HG02678 (cell line): ENCODE data around the gene IQCM.

Source experiments
- ATAC-seq: cut with Tn5 transposase; IDR thresholded peaks from one replicate; pipeline ENCODE4 v1.9.1; 2021; ENCODE audit warnings: mild to moderate bottlenecking, moderate library complexity; ENCODE audit not compliant: unreplicated experiment

Gene IQCM

DNA sequence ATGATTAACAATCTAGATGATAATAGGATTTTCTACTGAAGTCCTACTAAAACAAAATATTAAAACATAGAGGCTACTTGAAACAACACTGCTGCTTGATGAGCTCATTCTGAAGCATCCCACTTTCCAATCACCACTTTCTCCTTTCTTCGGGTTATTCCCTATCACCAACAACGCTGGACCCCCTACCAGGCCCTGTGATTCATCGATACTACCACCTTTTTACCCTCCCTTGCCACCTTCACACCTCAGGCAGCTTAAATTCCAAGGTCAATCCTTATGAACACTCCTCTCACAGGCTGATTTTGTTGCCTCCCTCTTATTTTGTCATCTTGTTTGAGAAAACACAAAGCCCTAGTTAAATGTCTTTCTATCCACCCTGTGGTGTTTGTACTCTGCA, 102.6 kb downstream of the IQCM start:
- no peak for ATAC-seq

DNA sequence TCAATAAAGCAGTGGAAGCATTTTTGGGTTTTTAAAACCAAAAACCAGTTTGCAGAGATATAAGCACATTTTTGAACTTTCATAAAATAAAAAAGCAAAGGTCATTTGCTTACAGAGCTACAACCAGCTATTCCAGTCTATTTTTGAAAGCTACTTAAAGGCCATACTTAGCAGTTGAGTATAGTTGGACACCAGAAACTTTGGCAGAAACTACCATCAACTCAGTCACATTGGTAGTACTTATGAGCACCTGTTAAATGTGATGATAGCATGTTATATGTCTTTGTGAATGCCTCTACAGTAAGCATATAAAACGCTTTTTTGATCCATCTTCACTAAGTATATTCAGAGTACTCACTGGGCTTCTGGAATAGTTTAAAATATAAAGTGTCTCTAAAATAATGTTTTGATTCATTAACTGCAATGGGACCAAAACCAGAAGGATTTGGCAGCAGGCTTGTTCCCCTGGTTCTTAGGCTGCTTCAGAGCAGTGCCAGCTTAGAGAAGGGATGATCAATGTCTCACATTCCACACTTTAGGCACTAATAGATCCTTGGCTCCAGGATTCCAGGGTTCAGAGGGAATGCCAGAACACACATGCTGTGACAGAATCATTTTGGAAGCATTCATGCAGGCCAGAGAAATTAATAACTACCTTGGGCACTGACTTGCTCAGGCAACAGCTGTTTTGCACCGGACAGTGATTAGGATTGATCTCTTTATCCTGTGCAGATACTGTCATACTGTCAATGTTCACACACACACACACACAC, 103.9 kb downstream of the IQCM start:
- ATAC-seq: no peak

DNA sequence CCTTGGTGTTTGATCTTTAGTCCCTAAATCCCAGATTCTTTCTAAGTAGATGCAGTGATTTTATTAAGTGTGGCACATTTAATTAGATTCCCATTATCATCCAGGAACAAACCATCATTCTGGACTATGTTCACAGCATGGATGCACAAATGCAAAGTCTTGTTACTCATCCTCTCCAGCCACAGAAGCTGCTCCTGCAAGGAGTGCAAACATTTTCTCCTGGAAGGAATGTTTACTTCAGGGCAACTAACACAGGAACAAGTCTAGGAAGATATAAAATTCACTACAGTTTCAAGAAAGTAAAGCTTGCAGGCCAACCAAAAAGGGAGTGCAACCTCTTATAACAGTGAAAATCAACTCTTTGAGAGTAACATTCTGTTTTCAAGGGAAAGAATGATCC, 106.0 kb downstream of the IQCM start:
- ATAC-seq: no peak

DNA sequence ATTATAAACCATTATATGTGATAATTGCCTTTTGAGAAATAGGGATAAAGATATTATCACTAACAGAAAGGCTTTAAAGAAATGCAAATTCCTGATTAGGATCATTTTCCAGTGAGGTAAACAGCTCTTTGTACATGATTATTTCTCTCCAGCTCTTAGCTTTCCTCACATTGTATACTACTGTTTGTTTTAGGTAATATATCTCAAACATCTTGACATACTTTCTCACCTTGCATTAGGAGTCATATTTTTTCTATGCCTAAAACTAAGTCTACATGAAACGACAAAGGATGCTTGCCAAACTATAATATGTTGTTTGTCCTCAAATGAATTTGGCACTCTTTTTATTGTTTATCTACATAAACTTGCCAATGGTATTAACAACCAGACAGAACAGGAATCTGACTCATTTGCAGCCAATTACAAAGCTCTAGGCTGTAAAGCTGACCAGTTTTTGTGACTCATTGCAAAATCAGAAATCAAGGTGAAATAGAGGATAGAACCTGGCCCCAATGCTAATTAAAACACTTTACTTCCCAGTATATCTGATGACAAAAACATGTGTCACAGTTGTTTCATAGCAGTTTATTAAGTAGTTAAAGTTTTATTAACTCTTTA, 107.0 kb downstream of the IQCM start:
- ATAC-seq: no peak

DNA sequence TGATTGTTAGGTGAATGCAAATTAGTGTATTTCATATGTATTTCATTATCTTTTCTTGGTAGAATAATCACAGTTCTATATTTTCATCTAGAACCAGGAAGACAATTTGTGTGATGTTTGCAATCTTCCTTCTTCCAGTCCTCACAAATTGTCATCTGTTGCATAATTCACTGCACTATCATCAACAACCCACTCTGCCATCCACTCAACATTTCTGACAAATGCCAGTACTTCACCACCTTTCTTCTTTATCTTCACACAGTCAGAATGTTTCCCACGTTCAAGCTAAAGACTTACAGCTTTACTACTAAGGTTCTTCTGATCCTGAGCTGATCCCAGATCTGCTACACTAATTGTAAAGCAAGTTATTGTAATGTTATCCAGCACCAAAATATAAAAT, 107.8 kb downstream of the IQCM start:
- no peak for ATAC-seq

DNA sequence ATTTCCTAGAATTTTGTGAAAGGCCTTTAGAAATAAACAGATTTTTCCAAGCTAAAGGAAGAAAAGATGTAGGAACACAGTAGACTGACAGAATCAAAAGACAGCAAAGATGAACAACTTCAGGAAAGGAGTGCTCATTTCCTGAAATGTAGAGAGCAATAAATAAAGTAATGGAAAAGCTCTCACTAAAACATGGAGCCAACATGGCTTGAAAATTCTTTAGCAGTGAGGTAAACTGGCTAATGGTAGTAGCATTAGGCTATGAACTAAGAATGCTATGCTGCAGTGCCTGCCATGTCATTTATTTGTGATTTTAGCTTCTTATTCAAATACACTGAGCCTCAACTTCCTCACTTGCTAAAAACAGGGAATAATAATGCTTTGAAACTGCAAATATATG, 108.7 kb downstream of the IQCM start:
- no peak for ATAC-seq

DNA sequence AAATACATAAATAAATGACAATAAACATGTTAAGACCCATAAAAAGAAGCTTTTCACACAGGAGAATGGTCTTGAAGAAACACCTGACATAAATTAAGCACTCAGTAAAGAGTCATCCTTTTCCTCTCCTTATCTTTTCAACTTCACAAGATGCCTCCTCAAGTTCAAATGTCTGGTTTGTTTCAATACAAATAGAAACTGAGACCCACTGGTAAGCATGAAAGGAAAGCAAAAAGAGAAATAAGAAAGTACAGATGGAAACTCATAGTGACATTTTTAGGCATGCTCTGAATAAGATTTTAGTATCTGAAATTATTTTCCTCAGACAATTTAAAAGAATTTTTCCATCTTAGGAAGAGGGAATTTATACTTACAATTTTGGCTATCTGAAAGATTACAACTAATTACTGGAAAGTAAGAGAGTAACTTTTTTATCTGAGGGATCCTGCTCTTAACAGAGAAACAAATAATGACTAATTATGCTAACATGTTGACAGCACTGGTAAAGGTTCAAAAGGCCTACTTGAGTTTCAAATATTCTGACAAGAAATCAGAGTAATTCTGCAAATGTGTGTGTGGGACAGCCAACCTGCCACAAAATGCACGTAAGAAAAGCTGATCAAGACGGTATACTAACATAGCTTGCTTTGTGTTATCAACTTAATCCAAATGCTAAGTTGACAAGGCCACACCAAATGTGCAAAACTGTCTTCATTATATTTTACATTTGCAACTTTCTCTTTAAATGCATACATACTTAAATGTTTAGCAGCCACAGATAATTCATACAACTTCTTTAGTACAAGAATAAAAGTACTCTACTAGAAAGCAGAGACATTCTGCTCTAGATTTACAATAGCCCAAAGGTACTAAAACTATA, 113.0 kb downstream of the IQCM start:
- ATAC-seq: no peak

DNA sequence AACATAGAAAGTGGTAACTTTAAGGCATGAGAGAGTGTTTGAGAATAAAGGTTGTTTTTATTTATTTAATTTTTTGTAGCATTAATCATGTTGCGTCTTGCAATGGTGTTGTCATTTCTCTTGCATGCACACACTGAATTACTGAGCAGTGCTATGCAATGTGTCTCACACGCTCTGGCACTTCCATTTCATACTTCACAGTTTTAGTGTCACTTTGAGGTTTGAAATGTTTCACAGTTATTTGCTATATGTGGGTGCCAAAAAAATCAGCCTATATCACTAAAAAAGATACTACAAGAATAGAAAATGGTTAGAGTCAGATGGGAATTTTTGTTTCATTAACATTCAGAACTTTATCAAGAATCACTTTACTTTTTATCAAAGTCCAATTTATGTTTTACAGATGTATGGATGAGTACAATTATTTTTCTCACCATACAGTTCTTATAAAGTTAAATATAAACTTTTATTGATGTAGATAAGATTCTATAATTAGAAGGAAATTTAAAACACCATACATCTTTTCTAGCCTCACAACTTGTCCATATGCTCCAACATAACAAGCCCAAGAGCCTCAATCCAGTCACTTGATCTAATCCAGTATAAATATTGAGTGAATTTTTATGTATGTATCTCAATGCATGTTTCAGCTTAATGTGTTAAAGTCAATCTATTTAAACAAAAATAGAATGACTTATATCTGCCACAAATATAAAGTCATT, 114.0 kb downstream of the IQCM start:
- ATAC-seq: no peak

DNA sequence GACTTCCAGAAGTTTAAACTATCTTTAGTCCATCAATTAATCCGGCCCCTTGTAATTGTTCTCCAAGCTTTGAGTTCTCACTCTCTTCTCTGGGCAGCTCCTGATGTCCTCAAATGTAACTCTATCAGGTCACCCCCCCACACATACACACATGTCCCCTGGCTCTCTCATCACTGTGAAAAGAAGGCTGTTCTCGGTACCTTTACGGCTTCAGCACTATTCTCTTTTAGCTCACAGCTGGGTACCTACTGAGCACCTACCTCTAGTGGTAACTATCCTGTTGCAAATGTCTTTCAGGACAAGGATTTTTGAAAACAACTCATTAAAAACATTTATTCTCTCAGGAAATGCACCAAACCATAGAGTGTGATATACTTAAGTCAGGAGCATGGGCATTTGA, 115.4 kb downstream of the IQCM start:
- no peak for ATAC-seq

DNA sequence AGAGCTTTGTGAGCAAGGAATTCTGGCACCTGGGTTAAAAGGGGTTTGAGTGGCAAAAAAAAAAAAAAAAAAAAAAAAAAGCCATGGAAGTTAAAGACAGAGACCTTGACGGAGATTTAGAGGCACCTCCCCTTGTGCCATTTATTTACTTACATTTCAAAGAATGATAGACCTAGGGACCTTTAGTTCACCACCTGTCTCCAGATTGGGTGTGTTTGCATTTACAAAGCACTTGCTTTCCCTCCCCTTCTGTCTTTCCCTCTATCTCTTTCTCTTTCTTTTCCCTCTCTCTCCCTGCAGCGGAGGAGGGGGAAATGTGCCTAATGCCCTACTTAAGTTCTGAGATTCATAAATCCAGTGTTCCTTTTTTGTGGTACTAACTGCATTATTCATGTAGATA, 116.0 kb downstream of the IQCM start:
- no peak for ATAC-seq

DNA sequence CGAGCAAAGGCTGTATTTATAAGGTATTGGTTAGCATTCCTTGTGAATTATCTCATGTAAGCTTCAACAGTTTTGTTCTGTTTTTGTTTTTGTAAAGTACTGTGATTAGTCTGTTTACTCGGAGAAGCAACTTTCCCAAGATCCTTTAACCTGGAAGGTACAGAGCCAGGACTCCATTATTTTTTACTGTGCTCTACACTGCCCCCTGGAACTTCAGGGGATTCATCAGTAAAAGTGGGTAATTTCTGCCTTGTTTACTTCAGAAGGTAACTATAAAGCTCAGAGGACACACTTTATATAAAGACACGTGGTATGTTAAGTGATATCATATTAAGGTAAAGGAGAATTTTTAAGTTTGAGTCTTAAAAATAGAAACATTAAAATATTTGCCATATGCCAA, 124.9 kb downstream of the IQCM start:
- no peak for ATAC-seq

DNA sequence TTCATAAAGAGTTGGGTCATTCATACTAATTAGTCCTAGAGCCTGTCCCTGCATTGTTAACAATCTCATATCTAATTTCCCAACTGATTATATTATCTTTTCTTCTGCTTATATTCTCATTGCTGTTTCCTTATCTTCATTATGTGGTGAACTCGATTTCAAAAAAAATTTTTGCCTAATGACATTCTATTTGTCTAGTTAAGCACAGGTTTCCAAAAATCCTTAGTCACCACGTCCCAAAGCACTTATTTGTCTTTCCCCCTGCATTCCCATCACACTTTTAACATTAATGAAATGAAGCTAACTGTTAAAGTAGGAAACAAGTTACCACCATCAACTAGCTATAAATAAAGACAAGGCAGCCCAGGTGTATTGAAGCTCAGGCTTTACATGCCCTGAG, 131.1 kb downstream of the IQCM start:
- no peak for ATAC-seq

DNA sequence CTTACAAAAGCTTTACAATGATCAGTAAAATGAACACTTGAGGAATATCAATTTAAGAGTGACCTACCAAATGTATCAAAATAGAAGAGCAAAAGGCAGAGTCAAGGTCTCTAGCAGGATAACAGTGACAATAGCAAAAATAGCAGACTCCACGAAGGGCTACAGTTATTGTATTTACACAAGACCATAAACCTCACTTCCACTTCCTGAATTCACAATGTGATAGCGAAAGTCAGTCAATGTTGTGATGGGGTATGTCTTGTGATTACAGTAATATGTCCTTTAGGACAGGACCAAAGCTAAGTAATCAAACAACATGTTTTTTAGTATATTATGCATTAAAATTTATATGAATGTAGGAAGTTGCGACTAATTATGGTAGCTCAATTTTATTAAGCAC, 139.6 kb downstream of the IQCM start:
- peak; percentile 79 for ATAC-seq

DNA sequence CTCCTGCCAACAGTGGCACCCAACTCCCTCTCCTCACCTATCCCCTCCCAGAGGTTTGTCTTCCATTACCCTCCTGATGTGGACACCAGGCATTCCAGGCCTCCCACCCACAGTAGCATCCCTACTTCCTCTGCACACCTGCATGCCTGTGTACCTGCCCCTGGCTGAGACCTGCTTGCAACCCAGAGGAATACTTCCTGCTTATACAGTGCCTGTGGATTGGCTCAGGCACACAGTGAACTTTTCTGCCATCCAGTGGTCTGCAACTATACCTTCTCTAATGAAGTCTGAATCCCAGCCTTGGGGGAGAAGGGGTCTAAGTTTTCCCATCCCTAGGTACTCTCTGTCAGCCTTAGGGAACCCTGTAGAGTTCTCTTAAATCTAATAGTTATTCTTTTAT, 169.9 kb downstream of the IQCM start:
- ATAC-seq: no peak

DNA sequence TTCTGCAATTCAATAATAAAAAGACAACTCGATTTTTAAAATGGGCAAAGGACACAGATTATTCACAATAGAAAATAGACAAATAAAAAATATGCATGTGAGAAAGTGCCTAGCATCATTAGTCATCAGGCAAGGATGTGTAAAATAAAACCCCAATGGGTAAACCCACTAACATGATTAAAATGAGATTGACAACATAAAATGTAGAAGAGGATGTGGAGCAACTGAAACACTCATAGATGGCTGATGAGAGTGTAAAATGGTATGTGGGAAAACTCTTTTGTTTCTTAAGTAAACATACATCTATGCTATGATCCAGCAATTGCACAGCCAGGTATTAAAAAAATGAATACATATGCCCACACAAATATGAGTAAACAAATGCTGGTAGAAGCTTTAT, 177.6 kb downstream of the IQCM start:
- ATAC-seq: no peak

DNA sequence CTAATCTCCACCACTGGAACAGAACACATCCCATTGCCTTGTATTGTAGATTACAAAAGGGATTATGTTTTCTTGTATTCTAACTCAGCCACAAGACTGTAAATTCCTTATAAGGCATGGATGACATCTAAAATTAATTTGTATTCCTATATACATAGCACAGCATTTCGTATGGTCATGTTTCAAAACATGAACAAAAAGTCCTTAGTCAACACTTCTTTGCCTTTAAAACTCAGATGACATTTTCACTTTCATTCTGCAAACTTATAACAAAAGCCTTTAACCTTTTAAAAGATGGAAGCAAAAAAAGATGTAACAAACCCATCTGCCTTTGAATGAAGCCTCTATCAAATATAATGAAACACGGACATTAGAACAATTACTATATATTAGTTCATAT, 181.3 kb downstream of the IQCM start:
- no peak for ATAC-seq

DNA sequence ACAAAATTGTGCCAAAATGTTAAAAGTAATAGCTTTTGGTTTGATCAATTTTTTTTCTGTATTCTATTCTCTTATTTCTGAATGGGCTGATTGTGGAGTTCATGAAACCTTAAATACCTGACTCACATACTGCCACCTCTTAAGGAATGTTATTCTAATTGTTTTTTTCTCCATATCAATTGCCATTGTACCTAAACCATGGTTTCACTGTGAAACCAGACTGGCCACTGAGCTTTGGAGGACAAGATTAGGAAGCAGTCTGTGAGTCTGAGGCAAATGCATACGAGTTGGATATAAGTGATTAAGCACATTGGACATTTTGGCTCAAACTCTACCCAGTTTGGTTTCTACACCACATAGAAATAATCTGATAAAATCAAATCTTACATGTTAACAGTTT, 184.0 kb downstream of the IQCM start:
- ATAC-seq: no peak

DNA sequence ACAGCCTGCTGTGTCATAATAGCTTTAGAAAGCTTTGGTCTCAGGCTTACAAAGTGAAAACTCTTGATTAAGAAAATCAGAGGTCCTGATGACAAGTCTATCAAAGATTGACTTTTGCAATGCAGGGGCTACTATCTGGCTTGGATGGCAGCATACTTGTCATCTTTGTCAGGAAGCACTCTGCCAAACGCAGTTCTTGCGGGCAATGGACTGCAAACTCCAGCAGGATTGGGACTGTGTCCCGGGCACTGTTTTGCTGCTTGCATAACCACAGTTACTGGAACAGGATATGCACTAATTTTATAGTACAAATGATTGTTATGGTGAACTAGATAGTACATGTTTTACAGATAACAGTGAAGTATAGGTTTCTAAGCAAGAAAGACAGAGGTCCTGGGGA, 185.6 kb downstream of the IQCM start:
- ATAC-seq: no peak

DNA sequence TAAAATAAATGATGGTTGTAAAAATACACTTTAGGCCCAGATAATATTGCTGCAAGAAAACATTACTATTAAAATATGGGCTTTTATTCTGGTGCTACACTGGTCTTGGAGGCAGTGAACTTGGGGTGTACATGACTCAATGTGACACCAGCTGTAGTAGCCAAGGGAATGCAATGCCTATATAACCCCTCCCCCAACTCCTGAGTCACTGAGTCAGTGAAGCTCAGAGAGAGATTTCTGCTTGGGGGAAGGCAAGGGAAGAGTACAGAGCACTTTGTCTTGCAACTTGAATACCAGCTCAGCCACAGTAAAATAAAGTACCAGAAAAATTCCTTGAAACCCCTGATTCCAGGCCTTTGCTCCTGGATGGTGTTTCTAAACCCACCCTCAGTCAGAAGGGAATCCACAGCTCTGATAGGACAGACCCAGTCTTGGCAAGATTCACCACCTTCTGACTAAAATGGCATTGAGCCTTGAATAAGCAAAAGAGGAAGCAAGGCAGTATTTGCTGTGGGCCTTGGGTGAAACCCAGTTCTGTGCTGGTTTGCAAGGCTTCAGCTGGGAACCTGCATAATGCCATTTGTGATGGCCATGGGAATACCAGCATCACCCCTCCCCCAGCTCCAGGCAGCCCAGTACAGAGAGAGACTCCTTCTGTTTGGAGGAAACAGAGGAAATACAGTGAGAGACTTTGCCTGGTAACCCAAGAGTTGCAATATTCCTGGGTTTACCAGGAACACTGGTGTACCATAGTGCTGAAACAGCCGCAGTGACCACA, 209.9 kb downstream of the IQCM start:
- ATAC-seq: no peak

DNA sequence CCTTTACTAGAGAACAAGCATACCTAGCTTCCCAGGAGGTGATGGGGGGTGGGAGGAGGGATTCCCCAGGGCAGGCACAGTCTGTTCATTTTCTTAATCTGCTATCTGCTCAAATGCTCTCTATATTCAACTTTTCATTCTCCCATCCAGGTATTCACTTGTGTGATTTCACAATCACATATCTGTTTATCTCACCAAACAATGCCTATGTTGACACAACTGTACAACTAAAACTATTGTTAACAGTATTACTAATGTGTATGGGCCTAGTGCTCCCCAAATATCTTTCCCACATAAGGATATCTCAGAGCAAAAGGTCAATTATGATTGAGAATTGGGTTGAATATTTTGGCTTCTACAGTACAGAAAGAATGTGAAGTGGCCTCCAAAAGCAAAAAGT, 210.8 kb downstream of the IQCM start:
- no peak for ATAC-seq

DNA sequence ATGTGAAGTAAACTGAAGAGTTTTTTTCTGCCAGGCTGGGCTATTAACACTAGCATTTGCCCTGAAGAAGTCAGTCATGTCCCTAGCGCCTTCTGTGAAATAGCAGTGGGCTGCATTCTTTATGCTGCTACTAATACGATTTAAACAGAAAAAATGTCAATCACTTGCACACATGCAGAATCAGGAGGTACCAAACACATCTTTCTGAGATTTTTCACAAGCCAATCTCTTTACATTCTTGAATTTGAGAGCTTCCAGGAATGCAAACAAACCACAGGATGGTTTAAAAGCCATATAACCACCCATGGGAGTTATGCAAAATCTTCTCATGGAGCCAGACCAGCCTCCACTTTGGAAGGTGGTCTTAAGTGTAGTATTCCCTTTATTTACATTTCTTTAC, 220.1 kb downstream of the IQCM start:
- no peak for ATAC-seq
